Measurements from ENCODE around the gene SLC66A2.
"Not testable (repeated sequence)": the region's sequence is repeated elsewhere in the genome, so short reads cannot be mapped to it uniquely, and the experiment has no call there.

The SLC66A2 gene

GRCh38 chr18:79970419-79971133 is 19.1 kb upstream of the SLC66A2 start:
- DNase-seq, result no peak

DNA sequence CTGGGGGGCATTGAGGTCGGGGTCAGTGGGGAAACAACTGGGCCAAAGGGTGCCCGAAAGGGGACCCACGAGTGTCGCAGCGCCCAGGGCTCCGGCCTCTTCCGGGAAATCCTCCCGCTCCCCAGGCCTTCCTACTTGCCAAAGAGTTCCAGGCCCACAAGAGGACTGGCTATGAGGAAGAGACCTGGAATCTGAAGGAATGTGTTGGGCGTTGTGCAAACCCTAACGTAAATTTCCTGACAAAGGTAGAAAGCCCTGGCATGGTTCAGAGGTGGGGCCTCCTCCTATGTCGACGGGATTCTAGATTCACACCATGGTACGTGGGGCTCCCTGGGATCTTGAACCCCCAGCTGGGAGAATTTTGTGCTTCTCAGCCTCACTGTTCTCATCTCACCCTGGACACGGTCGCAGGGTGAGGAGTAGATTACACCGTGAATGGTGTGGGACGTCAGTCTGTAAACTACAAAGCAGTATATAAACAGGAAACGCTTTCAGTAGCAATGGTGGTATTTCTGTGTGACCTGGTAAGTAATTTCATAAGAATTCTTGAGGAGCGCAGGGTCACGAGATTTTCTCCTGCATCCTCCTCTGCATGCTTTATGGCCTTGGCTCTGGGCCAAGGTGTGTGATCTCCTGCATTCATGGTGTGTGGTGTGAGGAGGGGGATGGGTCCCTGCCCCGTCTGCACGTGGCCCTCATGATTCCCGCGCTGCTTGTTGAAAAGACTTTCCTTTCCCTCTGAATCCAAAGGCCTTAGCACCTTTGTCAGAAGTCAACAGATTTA is 13.9 kb upstream of the SLC66A2 start:
- DNase-seq, result no peak

DNA sequence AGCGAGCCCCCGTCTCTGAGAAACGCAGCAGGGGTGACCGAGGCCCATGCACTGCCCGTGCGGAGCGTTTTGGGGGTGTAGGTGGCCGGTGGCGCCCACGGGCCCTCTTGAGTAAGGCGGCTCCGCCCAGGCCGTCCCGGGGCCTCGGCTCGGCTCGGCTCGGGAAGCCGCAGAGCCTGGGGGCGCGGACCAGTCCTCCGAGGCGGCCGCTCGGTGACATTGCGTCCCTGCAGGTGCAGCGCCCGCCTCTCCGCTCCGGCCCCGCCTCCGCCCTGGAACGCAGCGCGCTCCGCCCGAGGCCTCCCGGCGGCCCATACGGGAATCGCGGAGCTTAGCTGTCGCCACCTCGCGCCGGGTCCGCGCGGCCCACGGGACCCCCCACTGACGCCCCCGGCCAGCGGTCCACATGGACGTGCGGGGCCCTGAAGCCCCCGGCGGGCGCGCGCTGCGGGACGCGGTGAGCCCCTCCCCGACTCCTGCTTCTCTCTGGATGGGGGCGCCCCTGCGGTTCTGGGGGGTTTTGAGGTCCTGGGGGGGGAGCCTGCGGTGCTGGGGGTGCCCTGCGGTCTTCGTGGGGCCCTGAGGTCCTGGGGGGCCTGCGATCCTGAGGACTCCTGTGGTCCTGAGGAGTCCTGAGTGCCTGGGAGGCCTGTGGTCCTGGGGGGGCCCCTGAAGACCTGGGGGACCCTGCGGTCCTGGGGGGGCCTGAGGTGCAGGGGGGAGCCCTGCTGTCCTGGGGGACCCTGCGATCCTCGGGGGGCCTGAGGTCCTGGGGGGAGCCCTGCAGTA is 13.1 kb upstream of the SLC66A2 start, which contains the start of gene HSBP1L1:
HSBP1L1 (plus strand) TSS at position 314 of the 789 bp plus-strand sequence; CDS start at position 407, 93 bp downstream.
- DNase-seq, result peak; percentile 64

GRCh38 chr18:79963658-79964329 is 12.3 kb upstream of the SLC66A2 start:
- no peak for DNase-seq

- DNase-seq, result no peak
These were observed 11.6 kb upstream of the SLC66A2 start for GRCh38 chr18:79962835-79963657.

DNA sequence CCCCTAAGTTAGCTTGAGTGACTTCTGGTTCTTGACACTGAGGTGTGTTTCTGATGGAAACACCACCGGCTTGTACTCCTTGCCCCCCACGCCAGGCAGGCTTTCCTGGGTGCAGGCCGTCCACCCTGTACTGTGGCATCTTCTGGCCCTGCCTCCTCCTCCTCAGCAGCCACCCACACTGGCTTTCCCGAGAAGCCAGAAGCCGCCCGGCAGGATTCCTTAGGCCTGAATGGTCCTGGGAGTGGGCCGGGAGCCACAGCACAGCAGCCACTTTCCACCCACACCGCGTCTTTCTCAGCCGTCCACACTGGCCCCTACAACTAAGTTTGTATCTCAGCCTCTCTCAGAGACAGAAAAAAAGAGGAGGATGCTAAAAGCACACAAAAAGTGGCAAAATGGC is 10.9 kb upstream of the SLC66A2 start:
- no peak for DNase-seq

GRCh38 chr18:79961527-79962291 is 10.3 kb upstream of the SLC66A2 start:
- DNase-seq, result no peak

DNA sequence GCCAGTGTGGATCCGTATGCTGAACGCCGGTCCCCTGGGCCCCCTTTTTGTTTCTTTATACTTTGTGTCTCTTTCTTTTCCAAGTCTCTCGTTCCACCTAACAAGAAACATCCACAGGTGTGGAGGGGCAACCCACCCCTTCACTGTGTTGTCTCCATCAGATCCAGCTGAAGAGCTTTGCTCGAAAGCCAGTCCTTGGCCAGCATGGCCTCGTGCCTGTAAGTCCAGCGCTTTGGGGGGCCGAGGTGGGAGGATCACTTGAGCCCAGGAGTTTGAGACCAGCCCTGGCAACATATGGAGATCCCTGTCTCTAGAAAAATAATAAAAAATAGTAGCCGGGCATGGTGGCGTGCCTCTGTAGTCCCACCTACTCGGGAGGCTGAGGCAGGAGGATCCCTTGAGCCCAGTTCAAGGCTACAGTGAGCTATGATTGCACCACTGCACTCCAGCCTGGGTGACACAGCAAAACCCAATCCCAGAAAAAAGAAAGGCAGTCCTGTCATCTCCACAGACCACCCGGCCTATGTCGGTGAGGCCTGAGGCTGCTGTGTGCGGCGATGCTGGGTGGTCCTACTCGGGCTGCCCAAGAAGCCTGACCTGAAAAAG is 9.6 kb upstream of the SLC66A2 start:
- DNase-seq, result no peak

DNA sequence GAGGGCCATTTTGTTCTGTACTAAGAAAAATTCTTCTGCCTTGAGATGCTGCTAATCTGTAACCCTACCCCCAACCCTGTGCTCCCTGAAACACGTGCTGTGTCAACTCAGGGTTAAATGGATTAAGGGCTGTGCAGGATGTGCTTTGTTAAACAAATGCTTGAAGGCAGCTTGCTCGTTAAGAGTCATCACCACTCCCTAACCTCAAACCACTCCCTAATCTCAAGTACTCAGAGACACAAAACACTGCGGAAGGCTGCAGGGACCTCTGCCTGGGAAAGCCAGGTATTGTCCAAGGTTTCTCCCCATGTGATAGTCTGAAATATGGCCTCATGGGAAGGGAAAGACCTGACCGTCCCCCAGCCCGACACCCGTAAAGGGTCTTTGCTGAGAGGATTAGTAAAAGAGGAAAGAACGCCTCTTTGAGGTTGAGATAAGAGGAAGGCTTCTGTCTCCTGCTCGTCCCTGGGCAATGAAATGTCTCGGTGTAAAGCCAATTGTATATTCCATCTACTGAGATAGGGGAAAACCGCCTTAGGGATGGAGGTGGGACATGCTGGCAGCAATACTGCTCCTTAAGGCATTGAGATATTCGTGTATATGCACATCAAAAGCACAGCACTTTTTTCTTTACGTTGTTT is 8.8 kb upstream of the SLC66A2 start:
- DNase-seq, result not testable (repeated sequence)

- no peak for DNase-seq
These were observed 7.5 kb upstream of the SLC66A2 start for GRCh38 chr18:79958981-79959380.

- DNase-seq, result no peak
These were observed 4.8 kb upstream of the SLC66A2 start for GRCh38 chr18:79956276-79956675.

- no peak for DNase-seq
These were observed 4.0 kb upstream of the SLC66A2 start for GRCh38 chr18:79955302-79956075.

DNA sequence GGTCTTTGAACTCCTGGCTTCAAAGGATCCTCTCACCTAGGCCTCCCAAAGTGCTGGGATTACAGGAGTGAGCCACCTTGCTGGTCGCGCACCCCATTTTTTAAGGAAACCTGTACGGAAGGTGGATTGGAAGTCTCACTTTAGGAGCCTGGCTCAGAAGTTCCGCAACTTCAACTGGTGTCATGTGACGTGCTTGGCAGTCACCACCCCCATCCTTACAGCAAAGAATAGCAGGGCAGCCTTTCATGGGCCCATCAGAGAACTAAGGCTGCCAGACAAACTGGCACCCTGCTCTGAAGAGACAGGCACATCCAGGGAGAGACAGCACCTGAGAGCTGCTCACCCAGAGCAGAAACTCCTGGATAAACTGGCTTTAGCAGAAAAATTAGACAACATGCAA is 3.3 kb upstream of the SLC66A2 start:
- DNase-seq, result no peak

GRCh38 chr18:79953971-79954651 is 2.7 kb upstream of the SLC66A2 start:
- DNase-seq, result no peak

DNA sequence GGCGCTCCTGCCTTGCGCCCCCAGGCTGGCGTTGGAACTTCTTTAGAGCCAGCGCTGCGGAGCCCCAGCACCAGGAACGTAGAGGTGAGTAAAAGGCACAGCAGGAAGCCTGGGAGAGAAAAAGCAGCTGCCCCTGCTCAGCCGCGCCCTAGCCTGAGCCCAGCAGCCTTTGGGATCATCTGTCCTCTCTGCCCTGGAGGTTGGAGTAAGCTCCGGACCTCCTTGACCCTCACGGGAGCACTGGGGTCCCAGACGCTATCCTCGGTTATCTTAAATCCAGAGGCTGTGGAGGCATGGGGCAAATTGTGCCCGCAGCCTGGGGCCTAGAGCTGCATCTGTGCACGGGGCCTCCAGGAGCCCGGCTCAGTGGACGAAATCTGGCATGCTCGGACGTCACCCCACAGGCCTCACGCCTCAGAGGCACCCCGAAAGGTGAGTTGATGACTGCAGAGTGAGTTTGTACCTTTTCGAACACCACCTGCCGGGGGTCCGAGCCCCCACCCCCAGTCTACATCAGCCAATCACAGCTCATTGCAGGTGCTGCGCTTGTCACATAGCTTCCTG is 1.6 kb upstream of the SLC66A2 start:
- DNase-seq, result no peak

DNA sequence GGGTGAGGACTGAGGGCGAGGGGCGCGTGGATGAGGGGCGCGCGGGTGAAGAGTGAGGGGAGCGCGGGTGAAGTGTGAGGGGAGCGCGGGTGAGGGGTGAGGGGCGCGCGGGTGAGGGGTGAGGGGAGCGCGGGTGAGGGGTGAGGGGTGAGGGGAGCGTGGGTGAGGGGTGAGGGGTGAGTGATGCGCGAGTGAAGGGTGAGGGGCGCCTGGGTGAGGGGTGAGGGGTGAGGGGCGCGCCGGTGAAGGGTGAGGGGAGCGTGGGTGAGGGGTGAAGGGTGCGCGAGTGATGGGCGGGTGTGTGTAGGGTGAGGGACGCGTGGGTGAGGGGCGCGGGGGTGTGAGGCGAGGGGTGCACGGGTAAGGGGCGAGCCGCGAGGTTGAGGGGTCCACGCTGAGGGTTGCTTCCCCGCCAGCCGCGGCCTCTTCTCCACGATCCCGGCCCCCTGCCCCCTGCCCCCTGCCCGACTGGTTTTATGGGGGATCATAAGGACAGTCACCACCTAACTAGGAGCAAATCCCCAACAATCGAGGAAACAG is 1.1 kb upstream of the SLC66A2 start:
- DNase-seq, result no peak

GRCh38 chr18:79950515-79951341 is 725 bp downstream of the SLC66A2 start:
- DNase-seq, result no peak

All from NCI-H2107 (cell line).